Activated gamma-delta T cell treated with anti-CD3 and anti-CD28 coated beads, Interleukin-2, amount 50 U/mL, for 16 hours (primary cell): ENCODE data around the gene SPOCK1.

Experiments
- DNase-seq: peaks from one replicate; pipeline ENCODE4 v3.0.0-alpha.2; 2020; ENCODE audit warnings: low read depth

The SPOCK1 gene

DNA sequence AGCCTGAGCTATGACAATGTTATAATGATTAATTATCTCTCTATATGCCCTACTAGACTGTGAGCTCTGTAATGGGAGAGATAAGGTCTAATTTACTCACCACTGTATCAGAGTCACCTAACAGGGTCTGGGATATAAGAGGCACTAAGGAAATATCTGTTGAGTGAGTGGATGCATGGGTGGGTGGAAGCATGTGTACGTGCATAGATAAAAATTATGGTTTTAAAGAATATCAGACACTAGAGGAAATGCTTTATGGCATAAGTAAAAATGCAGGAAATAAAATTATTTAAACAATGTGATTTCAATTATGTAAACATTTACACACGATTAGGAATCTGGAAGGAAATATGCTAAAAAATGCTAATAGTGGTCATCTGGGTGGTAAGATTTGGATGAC lies 137.8 kb downstream of the SPOCK1 start:
- DNase-seq = no peak

DNA sequence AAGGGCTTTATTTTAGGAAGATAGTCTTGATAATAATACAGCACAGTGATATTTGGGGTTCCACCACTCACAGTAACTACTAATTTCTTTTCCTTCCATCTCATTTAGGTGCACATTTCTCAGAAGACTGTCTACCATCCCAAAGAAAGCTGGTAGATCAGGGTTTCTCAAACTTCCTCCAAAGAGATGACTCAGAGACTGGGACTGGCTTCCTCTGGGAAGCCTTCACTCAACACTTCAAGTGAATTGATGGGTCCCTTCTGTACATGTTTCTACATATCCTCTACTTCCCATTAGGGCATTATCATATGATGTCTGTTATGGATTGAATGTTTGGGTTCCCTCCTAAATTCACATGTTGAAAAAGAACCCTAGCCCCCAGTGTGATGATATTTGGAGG lies 138.5 kb downstream of the SPOCK1 start:
- no peak for DNase-seq

DNA sequence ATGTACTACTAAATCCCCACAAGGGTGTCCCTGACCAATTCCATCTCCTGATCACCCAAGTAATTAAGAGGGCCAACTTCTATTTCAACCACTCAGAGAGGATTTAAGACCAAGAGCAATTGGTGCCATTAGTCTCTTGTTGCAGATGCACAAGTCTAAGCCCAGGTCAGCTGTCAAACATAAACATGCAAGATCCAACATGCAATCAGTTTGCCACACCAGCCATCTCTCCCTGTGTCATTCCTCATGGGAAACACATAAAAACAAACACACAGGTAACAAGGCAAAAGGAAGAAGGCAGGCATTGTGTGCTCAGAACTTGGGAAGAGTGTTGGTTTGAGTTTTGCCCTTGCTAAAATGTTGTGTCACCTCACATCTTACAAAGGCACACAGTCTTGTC lies 139.2 kb downstream of the SPOCK1 start:
- DNase-seq = no peak

DNA sequence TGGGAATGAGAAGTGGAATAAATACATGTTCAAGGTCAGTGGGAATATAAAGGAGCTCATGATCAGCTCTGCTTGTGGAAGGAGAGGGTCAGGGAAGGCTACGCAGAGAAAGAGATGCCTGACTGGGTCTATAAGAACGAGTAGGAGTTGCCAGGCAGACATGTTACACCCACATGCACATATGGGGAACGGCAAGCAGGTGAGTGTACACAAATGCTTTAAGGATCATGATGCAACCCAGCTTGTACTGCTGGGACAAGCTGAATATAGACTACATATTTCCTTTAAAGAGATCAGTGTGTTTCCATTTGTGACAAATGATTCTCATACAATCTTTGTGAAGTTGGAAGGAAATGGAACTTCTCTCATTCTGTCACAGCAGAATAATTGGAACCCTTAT lies 141.7 kb downstream of the SPOCK1 start:
- DNase-seq = no peak

DNA sequence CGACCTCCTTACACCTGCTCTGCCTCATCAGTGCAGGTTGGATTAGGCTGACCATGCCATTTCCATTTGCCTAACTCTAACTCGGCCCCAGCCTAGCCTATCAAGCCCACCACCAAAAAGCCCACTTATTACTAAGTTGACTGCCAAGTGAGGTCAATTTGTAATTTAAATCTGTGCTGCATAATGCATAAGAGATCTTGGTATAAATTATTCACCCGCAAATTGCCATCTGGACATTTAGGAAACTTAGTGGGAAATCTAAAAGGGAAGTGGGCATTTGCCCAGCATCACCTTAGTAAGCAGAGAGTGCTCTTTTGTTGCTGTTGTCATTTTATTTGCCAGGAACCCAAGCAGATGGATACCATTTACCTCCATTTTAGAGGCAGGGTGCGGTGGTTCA lies 143.0 kb downstream of the SPOCK1 start:
- DNase-seq = no peak

DNA sequence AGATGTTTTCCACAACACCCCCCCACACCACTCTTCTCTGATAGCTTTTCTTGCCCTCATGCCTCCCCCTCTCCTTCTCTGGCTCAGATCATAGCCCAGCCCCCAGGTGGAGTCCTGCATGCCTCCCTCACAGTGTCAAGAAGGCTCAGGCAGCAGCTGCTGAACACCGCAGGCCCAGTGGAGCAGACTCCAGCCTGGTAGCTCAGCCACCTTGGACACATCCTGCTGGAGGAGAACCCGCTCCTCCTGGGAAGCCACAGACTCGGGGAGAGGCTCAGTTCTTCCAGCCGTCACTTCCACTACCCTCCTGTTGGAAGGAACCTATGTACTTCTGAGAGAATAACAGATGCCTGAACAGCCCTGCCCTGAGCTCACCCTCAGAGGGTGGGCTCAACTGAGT lies 143.4 kb downstream of the SPOCK1 start:
- DNase-seq = no peak

DNA sequence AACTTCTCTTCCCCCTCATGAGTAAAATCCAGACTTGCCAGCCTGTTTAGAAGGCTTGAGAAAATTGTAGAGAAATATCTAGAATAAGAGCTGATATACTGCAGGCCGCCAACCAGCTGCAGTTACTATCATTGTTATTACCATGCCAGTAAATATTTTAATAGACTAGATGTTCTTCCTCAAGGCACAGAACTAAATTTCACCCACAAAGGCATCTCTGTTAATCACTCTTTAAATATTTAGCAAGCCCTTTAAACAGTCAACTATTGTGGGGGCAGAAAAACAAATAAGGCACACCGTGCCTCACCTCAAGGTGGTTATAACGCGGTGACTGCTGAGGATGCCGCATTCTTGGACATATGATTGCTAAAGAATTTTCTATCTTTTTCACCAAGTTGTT lies 147.0 kb downstream of the SPOCK1 start:
- no peak for DNase-seq

DNA sequence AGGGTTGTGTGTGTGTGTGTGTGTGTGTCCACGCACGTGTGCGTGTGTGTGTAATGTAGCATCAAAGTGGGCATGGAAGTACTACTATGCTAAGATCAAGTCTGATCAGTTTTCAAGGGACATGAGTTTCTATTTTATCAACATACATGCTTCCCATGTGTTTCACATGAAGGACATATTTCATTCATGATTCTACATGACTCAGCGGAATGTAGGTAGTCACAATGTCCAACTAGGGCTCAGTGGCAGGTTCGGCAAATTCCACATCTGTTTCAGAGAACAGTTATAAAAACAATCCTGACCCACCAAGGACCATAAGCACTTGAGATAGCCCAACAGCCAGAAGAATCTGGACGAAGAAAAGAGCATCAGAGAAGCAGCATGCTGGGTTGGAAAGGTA lies 148.3 kb downstream of the SPOCK1 start:
- no peak for DNase-seq

DNA sequence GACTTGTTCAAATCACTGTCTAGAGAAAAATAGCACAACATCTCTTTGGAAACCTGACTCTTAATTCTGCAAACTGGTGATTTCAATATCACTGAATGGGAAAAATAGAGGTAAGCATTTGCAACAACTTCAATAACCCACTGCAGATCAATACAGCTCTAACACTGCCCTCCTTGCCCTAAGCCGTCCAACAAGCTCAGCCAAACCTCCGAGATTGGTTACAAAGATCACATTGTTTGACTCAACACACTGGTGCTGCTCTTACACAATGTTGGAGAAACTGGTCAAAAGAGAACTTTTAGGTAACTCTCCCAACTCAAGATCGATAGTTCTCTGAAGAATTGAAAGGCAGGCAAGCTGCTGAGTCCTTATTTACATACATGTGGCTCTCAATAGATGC lies 150.4 kb downstream of the SPOCK1 start:
- no peak for DNase-seq

DNA sequence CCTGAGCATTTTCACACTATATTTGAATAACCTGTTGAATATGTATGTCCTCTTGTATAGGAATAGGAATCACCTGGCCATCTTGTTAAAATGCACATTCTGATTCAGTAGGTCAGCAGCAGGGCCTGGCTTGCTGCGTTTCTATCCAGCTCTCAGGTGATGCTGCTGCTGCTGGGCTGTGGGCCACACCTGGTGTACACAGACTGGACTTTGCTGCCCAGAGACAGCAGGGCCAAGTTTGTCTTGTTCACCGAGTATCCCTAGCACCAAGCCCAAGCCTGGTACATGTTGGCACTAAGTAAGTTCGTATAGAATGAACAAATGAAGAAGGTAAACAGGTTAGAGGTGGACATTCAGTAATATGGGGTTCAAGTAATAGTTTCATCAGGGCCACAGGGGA lies 151.3 kb downstream of the SPOCK1 start:
- no peak for DNase-seq

DNA sequence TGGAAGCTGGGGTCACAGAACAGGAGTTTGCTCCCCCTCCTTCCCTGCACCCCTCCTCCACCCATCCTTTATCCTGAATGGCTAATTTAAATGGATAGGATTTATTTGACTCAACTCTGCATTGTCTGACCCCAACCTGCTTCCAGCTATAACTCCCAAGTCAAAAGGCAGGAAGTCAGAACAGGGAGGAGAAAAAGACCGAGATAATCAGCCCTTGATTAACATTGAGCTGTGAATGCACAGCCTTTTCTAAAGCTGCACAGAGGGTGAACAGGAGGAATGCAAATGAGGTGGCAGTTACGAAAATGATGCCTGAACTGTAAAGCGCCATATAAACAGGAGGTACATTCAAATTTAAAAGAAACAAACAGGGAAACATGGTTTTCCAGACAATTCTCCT lies 152.8 kb downstream of the SPOCK1 start:
- no peak for DNase-seq

DNA sequence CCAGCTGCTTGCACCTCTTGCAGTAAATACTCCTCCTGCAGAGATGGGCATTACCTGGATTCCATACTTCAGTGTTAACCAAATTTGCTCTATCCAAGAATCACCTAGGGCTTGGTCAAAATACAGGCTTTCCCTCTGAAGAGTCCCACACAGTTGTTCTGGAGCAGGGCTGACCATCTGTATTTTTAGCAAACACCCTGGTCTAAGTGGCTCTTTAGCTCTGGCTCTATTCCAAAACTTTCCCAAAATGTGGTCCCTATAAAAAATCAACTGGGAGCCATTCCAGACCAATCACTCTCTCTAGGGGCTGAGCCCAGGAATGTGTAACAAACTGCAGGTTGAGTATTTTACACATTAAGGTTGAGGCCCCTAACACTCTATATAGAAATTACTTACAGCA lies 153.7 kb downstream of the SPOCK1 start:
- DNase-seq = no peak

DNA sequence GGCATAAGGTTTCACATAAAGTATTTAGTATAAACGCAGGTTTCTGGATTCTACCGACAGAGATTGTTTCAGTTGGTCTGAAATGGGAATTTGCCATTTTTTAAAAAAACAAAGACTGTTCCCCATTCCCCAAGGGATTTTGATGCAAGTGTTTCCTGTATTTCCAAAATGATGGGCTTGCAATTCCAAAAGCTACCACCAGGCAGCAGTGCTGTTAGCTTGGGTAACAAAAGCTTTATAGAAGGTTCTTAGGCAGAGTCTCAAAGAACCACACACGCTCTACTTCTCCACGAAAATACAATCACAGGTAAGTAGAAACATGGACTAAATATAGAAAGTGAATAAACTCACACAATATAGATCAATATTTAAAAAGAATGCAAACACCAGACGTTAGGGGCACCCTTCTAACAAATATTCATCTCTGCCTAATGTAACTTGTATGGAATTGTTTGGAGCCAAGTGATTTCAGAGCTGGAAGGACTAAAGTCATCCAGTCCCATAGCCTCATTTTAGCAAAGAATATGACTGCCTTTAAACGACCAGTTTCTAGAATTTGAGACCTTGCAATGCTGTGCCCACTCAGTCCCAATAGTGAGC lies 154.3 kb downstream of the SPOCK1 start:
- DNase-seq = no peak

DNA sequence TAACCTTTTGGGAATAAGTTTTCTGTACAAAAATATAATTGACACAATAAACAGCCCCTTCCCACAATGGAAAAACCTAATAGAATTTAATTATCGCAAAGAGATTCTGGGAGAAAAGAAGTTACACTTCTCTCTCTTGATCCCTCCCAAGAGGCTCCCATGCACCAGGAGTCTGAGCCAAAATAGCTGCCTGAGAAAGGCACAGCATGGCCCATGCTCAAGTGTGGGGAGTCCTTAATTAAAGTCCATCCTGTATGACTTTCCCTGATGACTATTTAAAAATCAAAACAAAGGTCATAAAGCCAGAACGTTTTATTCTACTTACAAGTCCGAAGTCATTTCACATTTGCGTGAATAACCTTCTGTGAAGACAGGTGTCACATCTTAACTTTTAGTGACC lies 155.1 kb downstream of the SPOCK1 start:
- DNase-seq = no peak

DNA sequence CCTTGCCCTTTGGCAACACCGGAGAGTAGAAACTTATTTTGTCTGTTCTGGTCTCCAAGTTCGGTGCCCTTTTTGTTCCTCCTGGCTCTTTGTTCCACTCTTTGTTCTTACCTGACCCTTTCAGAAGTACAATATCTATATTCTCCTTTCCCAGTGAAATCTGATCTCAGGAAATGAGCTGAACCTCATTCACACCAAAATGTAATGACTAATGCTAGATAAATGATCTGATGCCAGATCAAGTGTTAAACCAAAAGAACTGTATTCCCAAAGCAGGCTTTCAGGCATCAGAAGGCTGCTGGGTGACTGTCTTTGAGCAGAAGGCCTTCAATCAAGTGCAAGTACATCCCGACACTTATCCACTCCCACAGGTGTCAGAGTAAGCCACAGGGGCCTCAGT lies 156.4 kb downstream of the SPOCK1 start:
- DNase-seq = no peak

DNA sequence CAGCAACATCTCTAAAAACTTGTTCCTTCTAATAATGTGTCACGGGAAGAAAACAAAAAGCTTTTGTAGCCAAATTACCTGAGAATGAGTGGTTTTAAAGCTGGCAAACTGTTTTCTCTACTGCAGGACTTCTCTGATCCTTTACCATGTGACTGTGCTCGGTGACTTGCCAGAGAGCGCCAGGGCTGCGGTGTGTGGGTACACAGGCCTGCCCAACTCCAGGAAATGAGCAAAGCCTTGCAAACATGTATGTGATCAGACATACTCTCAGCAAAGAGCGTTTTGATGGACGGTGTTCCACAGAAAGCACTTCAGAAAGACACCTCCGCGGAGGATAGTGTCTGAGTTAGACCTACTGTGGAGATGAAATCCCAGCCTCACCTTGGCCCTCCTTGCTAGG lies 157.3 kb downstream of the SPOCK1 start:
- no peak for DNase-seq

DNA sequence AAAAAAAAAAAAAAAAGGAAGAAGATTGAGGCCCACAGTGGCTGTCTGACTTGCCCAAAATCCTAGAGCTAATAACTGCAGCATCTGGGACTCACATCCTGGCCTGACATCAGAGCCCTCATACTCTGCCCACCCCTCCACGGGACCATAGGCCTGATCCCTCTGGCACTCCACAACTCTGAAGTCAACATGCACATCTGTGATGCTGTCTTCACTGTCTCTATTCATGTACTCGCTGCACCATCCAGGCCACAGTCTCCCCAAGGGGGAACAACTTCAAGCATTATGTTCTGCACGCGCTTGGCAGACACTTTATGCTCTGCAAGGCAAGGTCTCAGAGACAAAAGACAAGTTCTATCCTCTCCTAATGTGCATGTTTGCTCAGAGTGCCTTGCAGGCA lies 158.2 kb downstream of the SPOCK1 start:
- DNase-seq = no peak

DNA sequence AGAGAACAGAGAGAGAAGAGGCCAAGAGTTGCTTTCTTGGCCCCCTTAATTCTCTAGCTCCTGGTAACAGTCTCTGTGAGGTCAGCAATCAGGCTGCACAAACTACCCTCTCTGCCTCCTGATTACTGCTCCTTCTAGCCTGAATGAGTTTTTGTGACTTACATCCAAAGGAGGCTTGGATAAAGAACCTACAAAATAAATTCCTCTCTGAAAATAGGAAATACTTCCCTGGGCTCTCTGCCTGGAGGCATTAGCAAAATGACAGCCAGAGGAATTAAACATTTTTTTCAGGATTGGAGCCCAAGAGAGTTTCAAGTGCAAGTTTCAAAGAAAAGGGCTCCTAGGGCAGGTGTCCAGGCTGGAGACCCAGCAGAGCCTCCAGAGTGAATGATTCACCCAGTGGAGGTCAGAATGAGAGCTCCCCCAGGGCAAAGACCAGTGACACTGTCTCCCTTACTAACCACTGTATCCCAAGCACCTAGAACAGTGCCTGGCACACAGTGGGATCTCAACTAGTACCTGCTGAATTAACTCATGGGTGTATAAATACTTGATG lies 162.5 kb downstream of the SPOCK1 start:
- DNase-seq = no peak

DNA sequence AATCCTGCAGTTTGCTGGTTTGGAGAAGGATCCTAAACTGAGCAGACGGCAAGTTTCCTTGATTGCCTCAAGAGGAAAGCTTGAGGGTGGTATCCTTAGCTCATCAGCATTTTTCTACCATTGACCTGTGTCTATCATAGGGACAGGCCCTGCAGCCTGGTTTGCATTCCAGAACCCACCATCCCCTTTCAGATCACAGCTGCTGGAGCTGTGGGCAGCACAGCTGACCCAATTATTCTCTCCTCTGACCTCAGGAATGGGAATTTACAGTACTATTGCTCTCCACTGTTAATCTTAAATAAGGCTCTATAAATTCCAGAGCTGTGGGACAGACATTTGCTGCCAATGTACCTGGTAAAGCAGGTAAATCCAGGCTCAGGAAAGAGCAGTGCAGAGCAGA lies 163.0 kb downstream of the SPOCK1 start:
- DNase-seq = no peak

DNA sequence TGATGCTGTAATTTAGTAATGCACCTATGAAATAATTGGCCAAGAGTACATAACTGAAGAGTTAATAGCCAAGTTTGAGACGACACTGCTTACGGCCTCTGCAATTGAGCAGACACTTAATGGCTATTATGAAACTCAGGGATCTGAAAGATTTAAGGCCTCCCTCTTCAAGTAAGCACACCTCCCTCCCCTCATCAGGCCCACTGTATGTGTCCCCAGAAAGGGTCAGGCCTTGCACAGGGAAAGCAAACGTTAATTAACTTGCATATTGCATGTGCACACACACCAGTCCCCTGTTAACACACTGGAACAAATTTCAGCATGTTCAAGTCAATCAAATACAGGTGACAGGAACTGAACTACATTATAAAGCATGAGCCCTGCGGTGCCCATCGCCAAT lies 163.6 kb downstream of the SPOCK1 start:
- no peak for DNase-seq

DNA sequence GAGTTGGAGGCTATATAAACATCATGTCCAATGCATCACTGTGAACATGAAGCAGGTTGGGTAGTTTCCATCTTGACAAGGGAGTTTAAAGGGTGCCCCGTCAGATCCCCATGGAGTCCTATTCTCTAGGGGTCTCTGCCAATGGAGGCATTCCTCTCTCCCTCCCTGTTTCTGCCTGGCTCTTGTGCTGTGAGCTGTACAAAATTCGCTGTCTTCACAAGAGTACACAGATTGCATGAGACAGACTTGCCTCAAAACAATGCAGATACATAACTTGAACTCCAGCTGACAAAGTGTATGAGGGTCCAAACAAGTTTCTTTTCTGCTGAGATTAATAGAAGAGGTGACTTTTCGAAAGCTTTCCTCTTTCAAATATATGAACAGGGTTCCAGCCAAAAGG lies 165.2 kb downstream of the SPOCK1 start:
- no peak for DNase-seq

DNA sequence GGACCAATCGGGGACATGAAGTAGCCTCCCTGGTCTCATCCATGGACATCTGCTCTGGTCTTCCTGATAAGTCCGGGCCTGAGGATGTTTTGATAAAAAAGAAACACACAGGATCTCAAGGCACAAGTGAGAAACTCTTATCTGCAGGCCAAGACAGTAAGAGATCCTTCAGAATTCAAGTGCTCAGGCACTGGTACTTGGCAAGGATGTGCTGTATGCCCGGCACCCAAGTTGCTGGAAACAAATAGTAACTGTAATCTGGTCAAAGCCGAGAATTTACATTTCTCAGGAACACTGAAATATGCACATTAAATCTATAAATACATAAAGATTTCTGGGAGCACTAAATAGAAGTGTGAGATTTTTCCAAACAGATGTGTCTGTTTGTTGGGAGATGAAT lies 165.7 kb downstream of the SPOCK1 start:
- DNase-seq = no peak

DNA sequence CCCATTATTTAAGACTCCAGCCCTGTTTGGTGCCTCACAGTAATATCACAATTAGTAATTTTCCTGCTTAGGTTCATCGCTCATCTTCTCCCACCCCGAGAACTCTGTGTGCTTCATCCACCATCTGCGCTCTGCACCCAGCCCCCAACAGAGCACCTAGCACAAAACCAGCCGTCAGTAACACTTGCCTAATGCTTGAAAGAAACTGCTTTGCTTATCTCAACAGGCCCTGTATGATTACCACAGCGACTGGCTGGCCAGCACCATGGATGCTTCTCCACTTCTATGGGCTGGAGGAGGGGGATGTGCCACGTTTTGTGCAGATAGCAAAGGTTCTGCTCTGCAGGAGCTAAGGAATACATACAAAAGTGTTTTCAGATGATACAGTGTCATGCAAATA lies 166.8 kb downstream of the SPOCK1 start:
- DNase-seq = no peak

DNA sequence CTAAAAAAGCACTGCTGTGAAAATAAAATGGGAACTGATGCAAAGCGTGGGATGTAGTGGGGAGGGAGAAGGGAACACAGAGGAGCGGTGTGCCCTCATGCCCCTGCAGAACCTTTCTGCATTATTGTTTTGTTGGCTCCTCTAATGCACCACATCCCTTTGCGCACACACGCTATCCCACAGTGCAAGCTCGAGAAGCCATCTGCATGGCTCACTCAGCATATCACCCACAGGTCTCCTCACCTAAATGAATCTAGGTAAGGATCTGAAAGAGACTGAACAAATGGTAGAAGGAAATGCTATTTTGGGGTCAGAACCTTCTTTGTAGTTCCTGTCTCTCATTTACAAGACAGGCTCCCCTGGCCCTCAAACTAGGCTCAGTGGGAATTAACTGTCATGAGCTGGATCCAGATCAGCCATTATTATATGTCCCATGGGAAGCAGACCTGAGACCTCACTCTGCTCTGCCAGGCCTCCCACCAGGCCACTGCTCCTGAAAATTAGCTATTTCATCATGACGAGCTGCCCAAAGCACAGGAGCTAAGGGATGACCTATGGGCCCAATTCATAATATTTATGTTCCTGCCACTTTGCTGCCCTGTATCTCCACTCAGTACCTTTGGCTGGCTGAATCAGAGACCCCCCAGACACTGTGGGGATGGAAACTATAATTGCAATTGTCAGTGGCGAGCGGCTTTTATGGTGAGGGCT lies 169.4 kb downstream of the SPOCK1 start:
- no peak for DNase-seq
